Measurements from ENCODE around the gene KRTAP20-1.

Gene KRTAP20-1, protein sequence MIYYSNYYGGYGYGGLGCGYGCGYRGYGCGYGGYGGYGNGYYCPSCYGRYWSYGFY

DNA sequence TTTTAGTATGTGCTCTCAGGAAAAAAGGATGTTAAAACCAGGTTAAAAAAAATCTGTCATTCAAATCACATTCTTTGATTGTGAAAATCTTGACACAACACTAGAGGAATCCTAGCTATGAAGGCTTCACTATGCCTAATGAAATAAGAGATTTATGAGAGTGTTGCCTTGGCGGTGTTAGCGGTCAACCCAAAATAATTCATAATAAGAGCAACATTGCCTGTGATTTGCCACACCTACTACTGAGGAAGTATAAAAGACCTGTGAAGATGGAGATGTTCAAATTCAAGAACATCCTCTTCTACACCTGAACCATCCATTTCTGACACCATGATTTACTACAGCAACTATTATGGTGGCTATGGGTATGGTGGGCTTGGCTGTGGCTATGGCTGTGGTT is at the start of gene KRTAP20-1:
Gene KRTAP20-1, plus strand, starts transcription at position 301 of the 400 bp plus-strand sequence. Its CDS starts 30 bp downstream, at position 331.
- Mint-ChIP-seq H3K27me3 (ENCODE audit: low read depth) (no peaks in the 10 kb centered on the region), H3K4me1 (ENCODE audit: low read depth) (peaks cover 2% of the 10 kb centered on the region), H3K27ac (no peak within 1 kb of the TSS), H3K36me3 (ENCODE audit: low read depth) (no peaks in the 10 kb centered on the region), H3K9me3 (peaks cover 8% of the 10 kb centered on the region), H3K4me3 (no peak within 1 kb of the TSS)
- no peak for DNase-seq (ENCODE audit: low spot score)

DNA sequence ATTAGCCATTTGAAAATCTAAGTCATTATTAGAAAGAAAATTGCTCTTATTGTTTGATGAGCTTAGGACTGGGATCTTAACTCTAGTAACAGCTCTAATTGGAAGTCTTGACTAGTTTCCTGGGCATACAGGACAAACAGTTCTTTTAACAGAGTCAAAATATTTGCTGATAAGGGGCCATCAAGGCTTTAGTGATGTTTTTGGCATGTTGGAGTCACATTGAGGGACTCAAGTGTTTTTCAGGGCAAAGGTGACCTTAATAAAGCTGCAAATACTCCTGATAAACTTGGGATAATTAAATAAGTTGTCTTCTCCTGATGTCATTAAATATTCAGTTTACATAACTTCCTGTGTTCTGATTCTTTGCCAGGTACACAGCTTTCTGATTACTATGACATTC is 48.6 kb upstream of the KRTAP20-1 start:
- Mint-ChIP-seq H3K27me3 (ENCODE audit: low read depth) (no peaks in the 10 kb centered on the region), H3K36me3 (ENCODE audit: low read depth) (no peaks in the 10 kb centered on the region), H3K4me1 (ENCODE audit: low read depth) (no peaks in the 10 kb centered on the region), H3K9me3 (no peaks in the 10 kb centered on the region), H3K27ac (no peak overlapping the region), H3K4me3 (no peak overlapping the region)
- no peak for DNase-seq (ENCODE audit: low spot score)

DNA sequence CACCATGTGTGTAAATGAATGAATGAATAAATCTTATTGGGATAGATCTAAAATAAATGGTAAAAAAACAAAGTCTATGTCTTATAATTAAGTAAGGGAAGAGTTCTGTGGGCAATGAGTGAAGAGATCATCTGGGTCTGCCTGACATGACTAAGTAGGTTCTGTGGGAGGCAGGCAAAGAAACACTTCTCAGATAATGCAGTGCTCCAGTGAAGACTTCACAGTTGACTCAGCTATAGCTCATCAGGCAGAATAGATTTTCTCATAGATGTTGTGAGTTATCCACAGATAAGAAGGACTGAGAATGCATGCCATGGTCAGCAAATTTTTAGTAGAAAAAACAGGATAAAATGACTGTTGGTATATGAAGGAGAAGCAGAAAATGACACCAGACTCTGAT is 38.5 kb upstream of the KRTAP20-1 start:
- no peak for DNase-seq (ENCODE audit: low spot score)
- Mint-ChIP-seq H3K4me3 (no peak overlapping the region), H3K27me3 (ENCODE audit: low read depth) (no peaks in the 10 kb centered on the region), H3K4me1 (ENCODE audit: low read depth) (no peaks in the 10 kb centered on the region), H3K9me3 (no peaks in the 10 kb centered on the region), H3K27ac (no peak overlapping the region), H3K36me3 (ENCODE audit: low read depth) (no peaks in the 10 kb centered on the region)

DNA sequence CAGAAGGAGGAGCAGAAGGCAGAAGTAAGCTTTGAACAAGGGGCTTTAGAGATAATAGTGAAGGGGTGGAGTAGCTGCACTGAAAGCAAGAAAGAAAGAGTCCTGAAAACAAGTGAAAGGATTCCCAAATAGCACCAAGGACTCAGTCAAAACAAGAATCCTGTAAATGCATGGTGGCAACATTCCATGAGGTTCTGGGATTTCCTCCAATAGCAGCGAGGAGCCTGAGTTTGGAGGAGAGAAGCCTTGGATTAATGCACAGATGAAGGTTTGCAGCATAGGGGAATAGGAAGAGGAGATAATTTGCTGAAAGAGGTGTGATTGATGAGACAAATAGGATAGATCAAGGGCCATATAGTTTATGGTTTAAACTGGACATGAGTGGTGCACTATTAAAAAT is 36.9 kb upstream of the KRTAP20-1 start:
- Mint-ChIP-seq H3K9me3 (no peaks in the 10 kb centered on the region), H3K27ac (no peak overlapping the region), H3K4me3 (no peak overlapping the region), H3K27me3 (ENCODE audit: low read depth) (no peaks in the 10 kb centered on the region), H3K4me1 (ENCODE audit: low read depth) (no peaks in the 10 kb centered on the region), H3K36me3 (ENCODE audit: low read depth) (no peaks in the 10 kb centered on the region)
- DNase-seq (ENCODE audit: low spot score), result no peak

DNA sequence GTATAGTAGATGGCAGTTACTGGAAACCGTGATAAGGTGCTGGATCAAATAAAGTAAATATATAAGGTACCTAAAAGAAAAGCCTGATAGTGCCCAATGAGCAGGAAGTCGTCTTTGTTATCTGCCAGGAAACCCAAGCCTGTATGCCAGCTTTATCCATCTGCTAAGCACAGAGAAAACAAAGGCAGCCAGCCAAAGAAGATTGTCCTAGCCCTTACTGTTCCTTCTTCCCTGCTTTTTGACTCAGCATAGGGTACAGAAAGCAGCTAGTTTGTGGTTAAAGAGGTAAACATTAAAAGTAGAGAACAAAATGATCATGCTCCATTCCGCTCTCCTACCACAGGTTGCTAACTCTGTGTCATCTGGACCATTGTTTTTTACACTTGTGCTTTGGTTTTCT is 36.1 kb upstream of the KRTAP20-1 start:
- Mint-ChIP-seq H3K27me3 (ENCODE audit: low read depth) (no peaks in the 10 kb centered on the region), H3K27ac (no peak overlapping the region), H3K4me3 (no peak overlapping the region), H3K4me1 (ENCODE audit: low read depth) (no peaks in the 10 kb centered on the region), H3K36me3 (ENCODE audit: low read depth) (no peaks in the 10 kb centered on the region), H3K9me3 (no peaks in the 10 kb centered on the region)
- DNase-seq (ENCODE audit: low spot score), result no peak

DNA sequence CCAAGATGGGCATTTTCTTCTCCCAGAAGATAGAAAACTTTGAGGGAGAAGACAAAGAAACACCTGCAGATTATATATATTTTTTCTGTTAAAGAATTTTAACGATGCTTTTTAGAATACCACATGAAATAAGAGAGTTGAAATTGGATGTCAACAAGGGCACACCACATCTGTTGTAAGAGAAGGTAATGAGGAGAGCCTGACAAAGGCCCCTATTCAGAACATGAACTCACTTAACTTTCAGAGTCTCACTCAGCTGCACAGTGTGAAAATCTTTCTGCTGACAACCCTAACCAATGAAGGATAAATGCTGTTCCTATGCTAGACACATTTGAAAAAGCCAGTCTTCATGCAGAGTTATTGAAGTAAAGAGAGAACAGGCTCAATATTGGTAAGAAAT is 33.4 kb upstream of the KRTAP20-1 start:
- no peak for DNase-seq (ENCODE audit: low spot score)
- H3K27me3 Mint-ChIP-seq (ENCODE audit: low read depth), result no peaks in the 10 kb centered on the region
- H3K9me3 Mint-ChIP-seq, result no peaks in the 10 kb centered on the region
- no peaks in the 10 kb centered on the region for H3K36me3 Mint-ChIP-seq (ENCODE audit: low read depth)
- H3K4me1 Mint-ChIP-seq (ENCODE audit: low read depth), result no peaks in the 10 kb centered on the region
- no peak overlapping the region for H3K27ac Mint-ChIP-seq
- H3K4me3 Mint-ChIP-seq, result no peak overlapping the region

DNA sequence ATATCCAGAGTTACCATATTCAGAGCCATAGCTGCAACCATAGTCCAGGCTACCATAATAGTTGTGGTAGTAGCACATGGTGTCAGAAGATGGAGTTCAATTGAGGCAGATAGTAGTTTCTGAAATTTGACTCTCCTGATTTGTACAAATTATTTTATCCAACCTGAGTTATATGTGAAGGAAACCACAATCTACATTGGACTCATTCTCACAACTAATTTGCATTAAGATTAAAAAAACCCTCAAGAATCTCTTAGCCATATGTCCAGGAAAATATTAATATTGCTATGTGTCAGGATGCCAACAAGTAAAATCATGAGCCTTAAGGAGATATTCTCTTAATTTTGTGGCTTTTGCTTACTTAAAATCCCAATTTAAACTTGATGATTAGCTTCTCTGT is 25.9 kb upstream of the KRTAP20-1 start, which contains the start of gene KRTAP22-2:
Gene KRTAP22-2, minus strand, starts transcription at position 101 of the 400 bp plus-strand sequence.
- Mint-ChIP-seq H3K9me3 (no peaks in the 10 kb centered on the region), H3K27ac (no peak within 1 kb of the TSS), H3K27me3 (ENCODE audit: low read depth) (no peaks in the 10 kb centered on the region), H3K36me3 (ENCODE audit: low read depth) (no peaks in the 10 kb centered on the region), H3K4me1 (ENCODE audit: low read depth) (no peaks in the 10 kb centered on the region), H3K4me3 (no peak within 1 kb of the TSS)
- DNase-seq (ENCODE audit: low spot score), result no peak

DNA sequence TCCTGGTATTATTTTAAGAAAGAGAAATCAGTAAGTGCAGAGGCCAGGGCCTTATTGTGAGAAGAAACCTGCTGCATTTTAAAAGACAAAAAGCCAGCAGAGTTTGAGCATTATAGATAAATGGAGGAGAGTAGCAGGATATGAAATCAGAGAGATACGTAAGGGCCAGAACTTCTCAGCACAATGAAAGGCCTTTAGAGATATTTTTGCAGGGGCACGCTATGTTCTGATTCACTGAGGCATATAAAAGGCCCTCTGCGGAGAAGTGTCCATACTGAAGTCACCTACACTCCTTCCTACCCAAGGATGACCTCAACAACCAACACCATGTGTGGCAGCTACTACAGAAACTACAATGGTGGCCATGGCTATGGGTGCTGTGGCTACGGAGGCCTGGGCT is 24.1 kb upstream of the KRTAP20-1 start, which contains the start of gene KRTAP6-3:
Gene KRTAP6-3, plus strand, starts transcription at position 301 of the 400 bp plus-strand sequence. Its CDS starts 6 bp downstream, at position 307.
- Mint-ChIP-seq H3K27ac (no peak within 1 kb of the TSS), H3K4me1 (ENCODE audit: low read depth) (no peaks in the 10 kb centered on the region), H3K9me3 (no peaks in the 10 kb centered on the region), H3K4me3 (no peak within 1 kb of the TSS), H3K27me3 (ENCODE audit: low read depth) (no peaks in the 10 kb centered on the region), H3K36me3 (ENCODE audit: low read depth) (no peaks in the 10 kb centered on the region)
- DNase-seq (ENCODE audit: low spot score), result no peak

DNA sequence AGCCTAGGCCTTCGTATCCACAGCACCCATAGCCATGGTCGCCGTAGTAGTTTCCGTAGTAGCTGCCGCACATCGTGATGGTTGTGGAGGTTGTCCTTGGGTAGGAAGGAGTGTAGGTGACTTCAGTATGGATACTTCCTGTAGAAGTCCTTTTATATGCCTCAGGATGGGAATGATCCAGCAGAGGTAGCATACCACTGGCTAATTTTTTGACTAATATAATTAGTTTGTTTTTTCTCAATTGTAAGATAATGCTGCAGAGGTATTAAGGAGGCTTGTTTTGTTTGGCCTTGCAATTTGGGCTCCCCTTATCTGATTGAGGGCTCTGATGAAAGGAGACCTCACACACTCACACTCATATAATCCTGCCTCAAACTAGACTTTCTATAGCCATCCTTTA is 17.4 kb upstream of the KRTAP20-1 start, which contains the start of gene KRTAP6-2:
Gene KRTAP6-2, minus strand, starts transcription at position 101 of the 400 bp plus-strand sequence. Its CDS starts 28 bp downstream, at position 73.
- no peaks in the 10 kb centered on the region for H3K36me3 Mint-ChIP-seq (ENCODE audit: low read depth)
- no peaks in the 10 kb centered on the region for H3K4me1 Mint-ChIP-seq (ENCODE audit: low read depth)
- H3K27me3 Mint-ChIP-seq (ENCODE audit: low read depth), result peaks cover 2% of the 10 kb centered on the region
- H3K27ac Mint-ChIP-seq, result no peak within 1 kb of the TSS
- no peak for DNase-seq (ENCODE audit: low spot score)
- peaks cover 11% of the 10 kb centered on the region for H3K9me3 Mint-ChIP-seq
- H3K4me3 Mint-ChIP-seq, result no peak within 1 kb of the TSS

DNA sequence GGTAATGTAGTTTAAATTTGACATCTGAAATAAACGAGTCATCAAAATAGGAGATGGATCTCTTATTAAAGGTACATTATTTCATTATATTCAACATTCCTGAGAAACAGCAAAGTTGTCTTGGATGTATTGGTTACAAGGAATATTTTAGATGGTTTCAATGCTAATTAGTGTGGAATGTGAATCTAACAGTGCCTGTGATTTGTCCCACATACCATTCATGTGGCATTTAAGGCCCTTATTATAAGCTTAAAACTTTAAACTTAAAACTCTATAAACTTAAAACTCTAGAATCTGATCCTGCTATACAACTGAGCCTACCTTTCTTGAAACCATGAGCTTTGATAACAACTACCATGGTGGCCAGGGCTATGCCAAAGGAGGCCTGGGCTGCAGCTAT is 15.4 kb upstream of the KRTAP20-1 start, which contains the start of gene KRTAP22-1:
Gene KRTAP22-1, plus strand, starts transcription at position 301 of the 400 bp plus-strand sequence.
- Mint-ChIP-seq H3K27ac (no peak within 1 kb of the TSS), H3K9me3 (peaks cover 11% of the 10 kb centered on the region), H3K27me3 (ENCODE audit: low read depth) (peaks cover 2% of the 10 kb centered on the region), H3K4me3 (no peak within 1 kb of the TSS), H3K36me3 (ENCODE audit: low read depth) (no peaks in the 10 kb centered on the region), H3K4me1 (ENCODE audit: low read depth) (no peaks in the 10 kb centered on the region)
- DNase-seq (ENCODE audit: low spot score), result no peak

DNA sequence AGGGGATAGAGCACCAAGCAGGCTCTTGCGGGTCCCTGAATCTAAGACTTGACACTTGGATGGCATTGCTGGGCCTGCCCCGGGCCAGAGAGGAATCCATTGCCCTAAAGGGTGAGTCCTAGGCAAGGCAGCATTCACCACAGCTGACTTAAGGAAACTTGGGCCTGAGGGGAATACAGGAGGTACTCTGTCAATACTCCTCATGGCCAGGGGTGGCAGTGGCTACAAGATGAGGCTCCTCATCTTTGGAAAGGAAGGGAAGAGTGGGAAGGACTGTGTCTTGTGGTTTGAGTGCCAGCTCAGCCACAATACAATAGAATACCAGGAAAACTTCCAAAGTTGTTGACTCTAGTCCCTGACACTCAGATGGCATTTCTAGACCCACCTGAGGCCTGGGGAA is 10.3 kb upstream of the KRTAP20-1 start:
- peaks cover 20% of the 10 kb centered on the region for H3K9me3 Mint-ChIP-seq
- peaks cover 2% of the 10 kb centered on the region for H3K27me3 Mint-ChIP-seq (ENCODE audit: low read depth)
- no peak for DNase-seq (ENCODE audit: low spot score)
- no peak overlapping the region for H3K27ac Mint-ChIP-seq
- no peak overlapping the region for H3K4me3 Mint-ChIP-seq
- no peaks in the 10 kb centered on the region for H3K36me3 Mint-ChIP-seq (ENCODE audit: low read depth)
- no peaks in the 10 kb centered on the region for H3K4me1 Mint-ChIP-seq (ENCODE audit: low read depth)

DNA sequence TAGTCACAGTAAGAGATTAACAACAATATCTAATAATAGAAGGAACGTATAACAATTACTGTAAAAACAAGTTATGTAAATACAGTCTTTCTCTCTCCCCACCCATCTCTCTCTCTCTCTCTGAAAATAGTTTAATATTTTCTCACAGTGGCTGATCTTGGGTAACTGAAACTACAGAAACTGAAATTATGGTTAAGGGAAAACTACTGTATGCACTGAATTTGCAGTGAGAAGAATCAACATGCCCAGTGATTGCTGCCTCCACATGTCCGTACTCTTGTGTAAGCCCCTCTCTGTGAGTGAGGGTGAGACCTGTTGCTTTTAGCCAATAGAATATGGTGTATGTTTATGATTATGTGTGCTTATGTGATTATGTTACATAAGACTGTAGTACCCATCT is 4.1 kb upstream of the KRTAP20-1 start:
- H3K27ac Mint-ChIP-seq, result no peak overlapping the region
- DNase-seq (ENCODE audit: low spot score), result no peak
- peaks cover 2% of the 10 kb centered on the region for H3K4me1 Mint-ChIP-seq (ENCODE audit: low read depth)
- H3K36me3 Mint-ChIP-seq (ENCODE audit: low read depth), result no peaks in the 10 kb centered on the region
- H3K9me3 Mint-ChIP-seq, result peaks cover 18% of the 10 kb centered on the region
- H3K4me3 Mint-ChIP-seq, result no peak overlapping the region
- H3K27me3 Mint-ChIP-seq (ENCODE audit: low read depth), result no peaks in the 10 kb centered on the region

DNA sequence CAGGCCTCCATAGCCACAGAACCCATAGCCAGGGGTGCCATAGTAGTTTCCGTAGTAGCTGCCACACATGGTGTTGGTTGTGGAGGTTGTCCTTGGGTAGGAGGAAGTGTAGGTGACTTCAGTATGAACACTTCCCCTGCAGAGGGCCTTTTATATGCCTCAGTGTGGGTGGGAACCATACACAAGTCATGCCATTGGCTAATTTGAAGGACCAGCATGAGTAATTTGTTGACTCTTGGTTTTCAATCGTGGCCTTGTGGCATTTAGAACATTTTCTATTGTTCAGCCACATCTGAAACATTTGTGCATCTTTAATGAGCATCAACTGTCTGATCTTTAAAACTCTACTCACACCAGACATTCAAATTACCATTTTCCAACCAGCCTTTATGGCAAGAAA is 2.4 kb upstream of the KRTAP20-1 start, which contains the start of gene KRTAP6-1:
Gene KRTAP6-1, minus strand, starts transcription at position 95 of the 400 bp plus-strand sequence. Its CDS starts 26 bp downstream, at position 69.
- peaks cover 18% of the 10 kb centered on the region for H3K9me3 Mint-ChIP-seq
- no peaks in the 10 kb centered on the region for H3K27me3 Mint-ChIP-seq (ENCODE audit: low read depth)
- no peak within 1 kb of the TSS for H3K4me3 Mint-ChIP-seq
- H3K27ac Mint-ChIP-seq, result no peak within 1 kb of the TSS
- H3K36me3 Mint-ChIP-seq (ENCODE audit: low read depth), result no peaks in the 10 kb centered on the region
- peaks cover 2% of the 10 kb centered on the region for H3K4me1 Mint-ChIP-seq (ENCODE audit: low read depth)
- DNase-seq (ENCODE audit: low spot score), result no peak

DNA sequence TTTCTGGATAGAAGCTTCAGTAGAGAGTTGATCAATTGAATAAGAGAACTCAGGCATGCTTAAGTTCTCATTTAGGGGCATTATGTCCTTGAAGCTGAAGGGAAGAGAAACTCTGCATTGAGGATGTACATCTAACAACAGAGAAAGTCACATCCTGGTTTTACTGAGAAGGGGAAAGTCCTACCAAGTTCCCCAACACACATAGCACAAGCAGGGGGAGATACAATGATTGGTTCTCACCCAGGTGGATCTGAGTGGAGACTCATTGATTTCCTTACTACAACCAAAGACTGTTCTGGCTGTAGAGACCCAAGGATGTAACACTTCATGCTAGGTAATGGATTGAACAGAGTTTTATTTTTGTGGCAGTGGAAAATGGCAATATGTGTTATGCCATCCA is 1.0 kb upstream of the KRTAP20-1 start:
- H3K9me3 Mint-ChIP-seq, result peaks cover 18% of the 10 kb centered on the region
- H3K27ac Mint-ChIP-seq, result no peak overlapping the region
- no peaks in the 10 kb centered on the region for H3K36me3 Mint-ChIP-seq (ENCODE audit: low read depth)
- no peak for DNase-seq (ENCODE audit: low spot score)
- no peak overlapping the region for H3K4me3 Mint-ChIP-seq
- H3K4me1 Mint-ChIP-seq (ENCODE audit: low read depth), result peaks cover 2% of the 10 kb centered on the region
- no peaks in the 10 kb centered on the region for H3K27me3 Mint-ChIP-seq (ENCODE audit: low read depth)

DNA sequence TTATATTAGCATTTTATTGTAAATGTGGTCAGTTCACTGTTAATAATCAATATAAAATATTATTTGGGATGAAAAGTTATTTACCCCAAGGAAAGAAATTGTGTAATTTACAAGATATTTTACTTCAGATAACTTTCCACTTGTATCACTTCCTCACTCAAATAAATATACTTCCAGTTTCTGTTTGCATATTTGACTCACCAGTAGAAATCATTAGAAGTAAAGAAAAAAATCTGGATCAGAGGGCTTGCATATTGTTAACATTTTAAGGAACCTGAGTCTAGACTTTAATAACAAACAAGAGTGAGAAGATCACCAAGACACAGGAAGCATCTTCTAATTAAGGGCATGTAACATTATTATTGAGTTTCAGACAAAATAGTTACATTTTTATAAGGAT is 3.9 kb downstream of the KRTAP20-1 start:
- H3K4me3 Mint-ChIP-seq, result no peak overlapping the region
- H3K9me3 Mint-ChIP-seq, result no peaks in the 10 kb centered on the region
- no peak for DNase-seq (ENCODE audit: low spot score)
- H3K36me3 Mint-ChIP-seq (ENCODE audit: low read depth), result no peaks in the 10 kb centered on the region
- H3K4me1 Mint-ChIP-seq (ENCODE audit: low read depth), result no peaks in the 10 kb centered on the region
- H3K27me3 Mint-ChIP-seq (ENCODE audit: low read depth), result no peaks in the 10 kb centered on the region
- H3K27ac Mint-ChIP-seq, result no peak overlapping the region

All from T-helper 2 cell treated with Interferon-gamma antibody and Interleukin-4, amounts not matched to agents 5 μg/mL and 100 μg/mL, for 36 hours (primary cell).